ENCODE data around the gene ZFHX3.

The ZFHX3 gene

GRCh38 chr16:73071131-73071940 lies 23.4 kb upstream of the ZFHX3 start:
- no peak overlapping the region for H3K4me3 ChIP-seq (ENCODE audit: low read depth in 1 of 2, low read length in 1 of 2)
- TF ChIP-seq CTCF (IDR thresholded peaks at IDR 0.05), result no peak
- H3K9me3 ChIP-seq, result no peaks in the 10 kb centered on the region
- H3K4me1 ChIP-seq (ENCODE audit: control insufficient read depth in 1 of 2, insufficient read depth in 1 of 2, low read depth in 1 of 2, low read length in 1 of 2), result peaks cover 16 to 28% of the 10 kb centered on the region in 2 experiments
- peaks cover 92% of the 10 kb centered on the region for H3K27me3 ChIP-seq
- H3K36me3 ChIP-seq, result no peaks in the 10 kb centered on the region
- no peak overlapping the region for H3K27ac ChIP-seq

GRCh38 chr16:73069581-73070262 lies 21.8 kb upstream of the ZFHX3 start:
- peaks cover 93% of the 10 kb centered on the region for H3K27me3 ChIP-seq
- H3K9me3 ChIP-seq, result no peaks in the 10 kb centered on the region
- no peak overlapping the region for H3K4me3 ChIP-seq (ENCODE audit: low read depth in 1 of 2, low read length in 1 of 2)
- H3K27ac ChIP-seq, result no peak overlapping the region
- no peak for TF ChIP-seq CTCF (IDR thresholded peaks at IDR 0.05)
- H3K4me1 ChIP-seq (ENCODE audit: control insufficient read depth in 1 of 2, insufficient read depth in 1 of 2, low read depth in 1 of 2, low read length in 1 of 2), result peaks cover 16 to 31% of the 10 kb centered on the region in 2 experiments
- H3K36me3 ChIP-seq, result no peaks in the 10 kb centered on the region

GRCh38 chr16:73068541-73069401 lies 20.8 kb upstream of the ZFHX3 start:
- Histone ChIP-seq H3K27ac (peak overlapping the region; percentile 70), H3K9me3 (no peaks in the 10 kb centered on the region), H3K4me1 (ENCODE audit: control insufficient read depth in 1 of 2, insufficient read depth in 1 of 2, low read depth in 1 of 2, low read length in 1 of 2) (peaks cover 16 to 31% of the 10 kb centered on the region in 2 experiments), H3K36me3 (no peaks in the 10 kb centered on the region), H3K27me3 (peaks cover 94% of the 10 kb centered on the region), H3K4me3 (ENCODE audit: low read depth in 1 of 2, low read length in 1 of 2) (no peak overlapping the region)
- no peak for TF ChIP-seq CTCF (IDR thresholded peaks at IDR 0.05)

GRCh38 chr16:73067671-73068540 lies 20.0 kb upstream of the ZFHX3 start:
- peaks cover 94% of the 10 kb centered on the region for H3K27me3 ChIP-seq
- peak overlapping the region; percentile 70 for H3K27ac ChIP-seq
- peaks cover 16 to 31% of the 10 kb centered on the region in 2 experiments for H3K4me1 ChIP-seq (ENCODE audit: control insufficient read depth in 1 of 2, insufficient read depth in 1 of 2, low read depth in 1 of 2, low read length in 1 of 2)
- H3K9me3 ChIP-seq, result no peaks in the 10 kb centered on the region
- H3K36me3 ChIP-seq, result no peaks in the 10 kb centered on the region
- TF ChIP-seq CTCF (IDR thresholded peaks at IDR 0.05), result no peak
- no peak overlapping the region for H3K4me3 ChIP-seq (ENCODE audit: low read depth in 1 of 2, low read length in 1 of 2)
